Measurements from ENCODE around the gene CCNK.

GRCh38 chr14:99513946-99514551 is 32.8 kb downstream of the CCNK start:
- no peak for TF ChIP-seq EZH2 (IDR thresholded peaks at IDR 0.05; ENCODE audit: insufficient read depth, poor library complexity, severe bottlenecking)
- TF ChIP-seq EZH2phosphoT487 (IDR thresholded peaks at IDR 0.05; ENCODE audit: insufficient read depth, low read depth) = no peak
